Measurements from ENCODE around the gene KIAA2012.

Gene KIAA2012

DNA sequence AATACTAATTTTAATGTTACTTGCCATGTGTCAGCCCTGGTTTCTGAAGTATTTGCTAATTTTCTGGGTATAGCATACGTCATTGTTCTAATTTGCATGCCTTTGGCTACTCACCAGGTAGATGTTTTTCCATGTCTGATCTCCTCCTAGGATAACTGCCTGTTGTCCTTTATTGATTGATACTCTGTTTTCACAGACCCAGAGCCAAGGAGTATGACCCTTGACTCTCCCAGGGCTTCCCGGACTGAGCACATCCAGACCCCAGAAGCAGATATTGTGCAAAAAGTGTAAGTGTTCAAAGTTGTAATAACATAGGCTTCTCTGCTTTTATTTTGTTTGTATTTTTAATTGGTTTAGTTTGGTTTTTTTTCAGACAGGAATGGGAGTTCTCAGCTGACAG, 111.5 kb downstream of the KIAA2012 start:
- ChIA-PET CTCF (interaction anchor here (0.6 kb wide), 2 partner anchors 325 to 415 kb away, joined by 3 read pairs; no protein-coding TSS in a partner anchor), POLR2A (interaction anchor here (0.8 kb wide), 1 partner anchor 14 kb away, joined by 3 read pairs; no protein-coding TSS in a partner anchor)
- TF ChIP-seq MZF1 (tag by site-specific recombination; IDR thresholded peaks at IDR 0.05; ENCODE audit: borderline replicate concordance) (no peak), ZNF324 (tag by site-specific recombination; IDR thresholded peaks at IDR 0.05) (no peak), ZNF433 (tag by site-specific recombination; IDR thresholded peaks at IDR 0.05; ENCODE audit: low read depth) (no peak), ZNF335 (tag by site-specific recombination; conservative IDR thresholded peaks at IDR 0.05) (no peak), HOXD13 (CRISPR knock-in tag; IDR thresholded peaks at IDR 0.05; ENCODE audit: borderline replicate concordance) (no peak)
- TF ChIP-seq, protein P1, sequence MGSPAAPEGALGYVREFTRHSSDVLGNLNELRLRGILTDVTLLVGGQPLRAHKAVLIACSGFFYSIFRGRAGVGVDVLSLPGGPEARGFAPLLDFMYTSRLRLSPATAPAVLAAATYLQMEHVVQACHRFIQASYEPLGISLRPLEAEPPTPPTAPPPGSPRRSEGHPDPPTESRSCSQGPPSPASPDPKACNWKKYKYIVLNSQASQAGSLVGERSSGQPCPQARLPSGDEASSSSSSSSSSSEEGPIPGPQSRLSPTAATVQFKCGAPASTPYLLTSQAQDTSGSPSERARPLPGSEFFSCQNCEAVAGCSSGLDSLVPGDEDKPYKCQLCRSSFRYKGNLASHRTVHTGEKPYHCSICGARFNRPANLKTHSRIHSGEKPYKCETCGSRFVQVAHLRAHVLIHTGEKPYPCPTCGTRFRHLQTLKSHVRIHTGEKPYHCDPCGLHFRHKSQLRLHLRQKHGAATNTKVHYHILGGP (tag by site-specific recombination; IDR thresholded peaks at IDR 0.05), result no peak
- TF ChIP-seq, protein P2, sequence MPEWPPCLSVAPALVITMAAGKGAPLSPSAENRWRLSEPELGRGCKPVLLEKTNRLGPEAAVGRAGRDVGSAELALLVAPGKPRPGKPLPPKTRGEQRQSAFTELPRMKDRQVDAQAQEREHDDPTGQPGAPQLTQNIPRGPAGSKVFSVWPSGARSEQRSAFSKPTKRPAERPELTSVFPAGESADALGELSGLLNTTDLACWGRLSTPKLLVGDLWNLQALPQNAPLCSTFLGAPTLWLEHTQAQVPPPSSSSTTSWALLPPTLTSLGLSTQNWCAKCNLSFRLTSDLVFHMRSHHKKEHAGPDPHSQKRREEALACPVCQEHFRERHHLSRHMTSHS (tag by site-specific recombination; IDR thresholded peaks at IDR 0.05), result no peak
- H3K4me1 ChIP-seq (ENCODE audit: control insufficient read depth, insufficient read depth, low read length), result peaks cover 4% of the 10 kb centered on the region; the same call in 1 of the 2 replicates
- no peaks in the 10 kb centered on the region for H3K9me3 ChIP-seq (ENCODE audit: control insufficient read depth, insufficient read depth, low read depth, low read length)
- H3K36me3 ChIP-seq (ENCODE audit: control insufficient read depth in 2 of 2, insufficient read depth in 1 of 2, low read length in 2 of 2), result no peaks in the 10 kb centered on the region
- no peak overlapping the region for H3K27ac ChIP-seq (ENCODE audit: extremely low read depth, low read depth, low read length)
- H3K4me3 ChIP-seq (ENCODE audit: low read depth, low read length), result no peak overlapping the region

DNA sequence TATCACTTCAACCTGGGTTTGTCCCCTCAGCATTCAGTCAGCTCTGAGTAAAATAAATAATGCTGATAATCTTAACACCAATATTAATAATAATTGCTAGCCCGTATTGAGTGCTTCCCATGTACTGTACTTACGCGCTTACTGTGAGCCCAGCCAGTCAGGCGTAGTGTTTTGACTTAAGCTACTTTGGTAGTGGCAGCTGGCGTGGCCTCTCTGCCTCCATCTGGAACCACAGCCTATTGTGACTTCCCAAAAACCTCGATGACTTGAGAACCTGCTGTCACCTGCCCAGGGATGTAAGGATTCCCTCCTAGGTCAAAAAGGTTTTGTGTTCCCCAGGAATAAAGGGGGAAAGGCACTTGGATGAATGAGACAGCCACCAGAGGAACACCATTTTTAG, 112.1 kb downstream of the KIAA2012 start:
- ChIA-PET POLR2A (no interaction called here), CTCF (no interaction called here)
- no peak overlapping the region for H3K4me3 ChIP-seq (ENCODE audit: low read depth, low read length)
- H3K9me3 ChIP-seq (ENCODE audit: control insufficient read depth, insufficient read depth, low read depth, low read length), result no peaks in the 10 kb centered on the region
- no peaks in the 10 kb centered on the region for H3K36me3 ChIP-seq (ENCODE audit: control insufficient read depth in 2 of 2, insufficient read depth in 1 of 2, low read length in 2 of 2)
- H3K4me1 ChIP-seq (ENCODE audit: control insufficient read depth, insufficient read depth, low read length), result peaks cover 4% of the 10 kb centered on the region; the same call in 1 of the 2 replicates
- H3K27ac ChIP-seq (ENCODE audit: extremely low read depth, low read depth, low read length), result no peak overlapping the region
- TF ChIP-seq ZNF146 (tag by site-specific recombination; IDR thresholded peaks at IDR 0.05) (no peak), KLF7 (tag by site-specific recombination; IDR thresholded peaks at IDR 0.05; ENCODE audit: borderline replicate concordance) (no peak), OVOL3 (tag by site-specific recombination; IDR thresholded peaks at IDR 0.05) (no peak), SCRT1 (tag by site-specific recombination; IDR thresholded peaks at IDR 0.05; ENCODE audit: borderline replicate concordance) (no peak), MZF1 (tag by site-specific recombination; IDR thresholded peaks at IDR 0.05; ENCODE audit: borderline replicate concordance) (no peak), BCL11B (tag by site-specific recombination; IDR thresholded peaks at IDR 0.05; ENCODE audit: low read depth) (no peak), ZNF157 (tag by site-specific recombination; IDR thresholded peaks at IDR 0.05) (no peak), ZNF2 (tag by site-specific recombination; IDR thresholded peaks at IDR 0.05) (no peak)
- TF ChIP-seq, protein P3, sequence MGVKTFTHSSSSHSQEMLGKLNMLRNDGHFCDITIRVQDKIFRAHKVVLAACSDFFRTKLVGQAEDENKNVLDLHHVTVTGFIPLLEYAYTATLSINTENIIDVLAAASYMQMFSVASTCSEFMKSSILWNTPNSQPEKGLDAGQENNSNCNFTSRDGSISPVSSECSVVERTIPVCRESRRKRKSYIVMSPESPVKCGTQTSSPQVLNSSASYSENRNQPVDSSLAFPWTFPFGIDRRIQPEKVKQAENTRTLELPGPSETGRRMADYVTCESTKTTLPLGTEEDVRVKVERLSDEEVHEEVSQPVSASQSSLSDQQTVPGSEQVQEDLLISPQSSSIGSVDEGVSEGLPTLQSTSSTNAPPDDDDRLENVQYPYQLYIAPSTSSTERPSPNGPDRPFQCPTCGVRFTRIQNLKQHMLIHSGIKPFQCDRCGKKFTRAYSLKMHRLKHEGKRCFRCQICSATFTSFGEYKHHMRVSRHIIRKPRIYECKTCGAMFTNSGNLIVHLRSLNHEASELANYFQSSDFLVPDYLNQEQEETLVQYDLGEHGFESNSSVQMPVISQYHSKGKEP (tag by site-specific recombination; IDR thresholded peaks at IDR 0.05), result no peak
- TF ChIP-seq, protein P4, sequence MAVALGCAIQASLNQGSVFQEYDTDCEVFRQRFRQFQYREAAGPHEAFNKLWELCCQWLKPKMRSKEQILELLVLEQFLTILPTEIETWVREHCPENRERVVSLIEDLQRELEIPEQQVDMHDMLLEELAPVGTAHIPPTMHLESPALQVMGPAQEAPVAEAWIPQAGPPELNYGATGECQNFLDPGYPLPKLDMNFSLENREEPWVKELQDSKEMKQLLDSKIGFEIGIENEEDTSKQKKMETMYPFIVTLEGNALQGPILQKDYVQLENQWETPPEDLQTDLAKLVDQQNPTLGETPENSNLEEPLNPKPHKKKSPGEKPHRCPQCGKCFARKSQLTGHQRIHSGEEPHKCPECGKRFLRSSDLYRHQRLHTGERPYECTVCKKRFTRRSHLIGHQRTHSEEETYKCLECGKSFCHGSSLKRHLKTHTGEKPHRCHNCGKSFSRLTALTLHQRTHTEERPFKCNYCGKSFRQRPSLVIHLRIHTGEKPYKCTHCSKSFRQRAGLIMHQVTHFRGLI (tag by site-specific recombination; IDR thresholded peaks at IDR 0.05), result no peak

DNA sequence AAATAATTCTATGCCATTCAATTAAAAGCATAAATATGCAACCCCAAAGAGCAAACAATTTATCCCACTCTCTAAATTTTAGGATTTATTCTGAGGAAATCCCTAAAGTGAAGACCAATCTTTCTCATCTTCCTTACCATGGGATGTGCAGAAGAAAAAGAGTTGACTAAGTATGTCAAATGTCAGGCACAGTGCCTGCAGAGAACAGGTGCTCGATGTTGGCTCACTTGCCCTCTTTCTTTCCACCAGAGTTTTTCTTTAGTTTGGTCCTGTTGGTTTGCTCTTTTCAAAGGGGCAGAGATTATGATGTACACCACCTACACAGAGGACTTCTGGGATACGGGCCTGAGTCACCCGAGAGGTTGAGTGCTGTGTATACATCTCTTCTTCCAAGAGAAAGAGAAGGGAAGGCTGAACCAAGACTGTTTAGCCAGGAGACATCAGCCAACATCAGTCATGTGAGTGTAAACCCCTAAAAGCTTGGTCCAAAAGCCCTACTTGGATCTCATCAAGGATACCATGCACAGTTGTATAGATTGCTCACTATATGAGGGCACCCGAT, 113.7 kb downstream of the KIAA2012 start:
- H3K36me3 ChIP-seq (ENCODE audit: control insufficient read depth in 2 of 2, insufficient read depth in 1 of 2, low read length in 2 of 2), result no peaks in the 10 kb centered on the region
- no peak overlapping the region for H3K27ac ChIP-seq (ENCODE audit: extremely low read depth, low read depth, low read length)
- peaks cover 4% of the 10 kb centered on the region; the same call in 1 of the 2 replicates for H3K4me1 ChIP-seq (ENCODE audit: control insufficient read depth, insufficient read depth, low read length)
- POLR2A ChIA-PET, result no interaction called here
- H3K4me3 ChIP-seq (ENCODE audit: low read depth, low read length), result no peak overlapping the region
- TF ChIP-seq, protein P5, sequence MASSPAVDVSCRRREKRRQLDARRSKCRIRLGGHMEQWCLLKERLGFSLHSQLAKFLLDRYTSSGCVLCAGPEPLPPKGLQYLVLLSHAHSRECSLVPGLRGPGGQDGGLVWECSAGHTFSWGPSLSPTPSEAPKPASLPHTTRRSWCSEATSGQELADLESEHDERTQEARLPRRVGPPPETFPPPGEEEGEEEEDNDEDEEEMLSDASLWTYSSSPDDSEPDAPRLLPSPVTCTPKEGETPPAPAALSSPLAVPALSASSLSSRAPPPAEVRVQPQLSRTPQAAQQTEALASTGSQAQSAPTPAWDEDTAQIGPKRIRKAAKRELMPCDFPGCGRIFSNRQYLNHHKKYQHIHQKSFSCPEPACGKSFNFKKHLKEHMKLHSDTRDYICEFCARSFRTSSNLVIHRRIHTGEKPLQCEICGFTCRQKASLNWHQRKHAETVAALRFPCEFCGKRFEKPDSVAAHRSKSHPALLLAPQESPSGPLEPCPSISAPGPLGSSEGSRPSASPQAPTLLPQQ (tag by site-specific recombination; IDR thresholded peaks at IDR 0.05), result no peak
- no peak for TF ChIP-seq ZNF76 (tag by site-specific recombination; IDR thresholded peaks at IDR 0.05; ENCODE audit: borderline replicate concordance, low read depth)
- TF ChIP-seq, protein P6, sequence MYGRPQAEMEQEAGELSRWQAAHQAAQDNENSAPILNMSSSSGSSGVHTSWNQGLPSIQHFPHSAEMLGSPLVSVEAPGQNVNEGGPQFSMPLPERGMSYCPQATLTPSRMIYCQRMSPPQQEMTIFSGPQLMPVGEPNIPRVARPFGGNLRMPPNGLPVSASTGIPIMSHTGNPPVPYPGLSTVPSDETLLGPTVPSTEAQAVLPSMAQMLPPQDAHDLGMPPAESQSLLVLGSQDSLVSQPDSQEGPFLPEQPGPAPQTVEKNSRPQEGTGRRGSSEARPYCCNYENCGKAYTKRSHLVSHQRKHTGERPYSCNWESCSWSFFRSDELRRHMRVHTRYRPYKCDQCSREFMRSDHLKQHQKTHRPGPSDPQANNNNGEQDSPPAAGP (tag by site-specific recombination; IDR thresholded peaks at IDR 0.05), result no peak
- CTCF ChIA-PET, result interaction anchor here (0.6 kb wide), 1 partner anchor 9 kb away, joined by 3 read pairs; no protein-coding TSS in a partner anchor
- no peaks in the 10 kb centered on the region for H3K9me3 ChIP-seq (ENCODE audit: control insufficient read depth, insufficient read depth, low read depth, low read length)
